Esophagus muscularis mucosa (tissue), 4 donors: Measurements from ENCODE around the gene ADPGK.

ENCODE experiments used
- CTCF ChIP-seq, 3 experiments: fragments of 200-600 bp in 2 of 3; fragments of 450-650 bp in 1 of 3; sonication (generic) in 2 of 3; IDR thresholded peaks; one replicate each; pipeline ENCODE4 v1.5.1; 2017 to 2019; ENCODE audit warnings: antibody characterized with exemption in 3 of 3, mild to moderate bottlenecking in 2 of 3, moderate library complexity in 1 of 3
- EP300 ChIP-seq: sonication (generic); formaldehyde crosslinking; IDR thresholded peaks from one replicate; pipeline ENCODE4 v1.6.1; 2017; ENCODE audit warnings: antibody characterized with exemption
- POLR2A ChIP-seq: fragments of 450-650 bp; IDR thresholded peaks from one replicate; pipeline ENCODE4 v1.6.1; 2017; ENCODE audit warnings: antibody characterized with exemption, moderate library complexity, mild to moderate bottlenecking, low read depth
- POLR2AphosphoS5 ChIP-seq, 2 donors: sonication (generic); formaldehyde crosslinking; IDR thresholded peaks; one replicate each; pipeline ENCODE4 v1.6.1; 2017; ENCODE audit warnings: antibody characterized with exemption in 2 of 2

- TF ChIP-seq CTCF (IDR thresholded peaks at IDR 0.05), result no peak
- TF ChIP-seq POLR2A, result no peak
- no peak for TF ChIP-seq POLR2AphosphoS5 (IDR thresholded peaks at IDR 0.05)
- no peak for TF ChIP-seq EP300
Measured at GRCh38 chr15:72737061-72737460, 46.5 kb downstream of the ADPGK start.
